DLD1 (cell line): ENCODE data around the gene KCTD15.

Experiments used
- in situ Hi-C: cut with HindIII; loops from 2 replicates; pipeline ENCODE4 v1.10.0; 2017; ENCODE audit warnings: low sequenced_read_pairs

KCTD15 gene

GRCh38 chr19:33795370-33796163 is 1.1 kb upstream of the KCTD15 start:
- in situ Hi-C loops = no loop called here

DNA sequence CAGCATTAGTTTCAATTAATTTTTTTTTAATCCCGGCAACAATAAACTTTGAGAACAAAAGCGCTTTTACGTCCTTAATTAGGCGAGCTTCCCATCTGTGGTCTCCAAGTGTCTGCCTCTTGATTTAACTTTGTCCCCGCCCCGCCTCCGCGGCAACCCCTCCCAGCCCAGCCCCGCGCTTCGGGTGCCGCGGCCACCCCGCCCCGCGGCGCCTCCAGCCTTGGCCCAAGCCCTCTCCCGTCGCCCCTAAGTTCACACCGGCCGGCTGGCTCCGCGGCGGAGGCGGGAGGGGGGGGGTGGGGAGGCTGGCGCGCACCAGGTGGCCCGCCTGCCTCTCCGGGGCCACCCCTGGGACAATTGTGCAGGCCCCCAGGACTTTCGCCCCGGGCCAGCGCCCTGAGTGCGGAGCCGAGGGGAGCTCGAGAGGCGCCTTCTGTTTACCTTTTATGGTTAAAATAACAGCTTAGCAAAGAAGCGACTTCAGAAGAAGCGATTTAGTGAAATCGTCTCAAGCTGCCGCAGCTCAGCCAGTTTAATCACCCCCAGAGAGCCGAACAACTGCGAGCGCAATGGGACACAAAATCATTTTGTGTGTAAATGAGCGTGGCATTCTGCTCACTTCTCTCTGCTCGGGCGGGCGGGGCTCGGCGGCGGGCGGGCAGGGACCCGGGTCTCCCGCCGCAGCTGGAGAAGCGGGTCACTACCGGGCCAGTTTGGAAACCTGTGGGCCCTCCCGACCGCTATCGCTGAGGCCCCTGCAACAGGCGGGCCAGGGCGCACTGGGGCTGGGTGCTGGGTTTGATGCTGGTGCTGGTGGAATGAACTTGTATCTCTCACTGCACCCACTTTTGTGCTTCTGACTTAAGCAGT is 1.4 kb downstream of the KCTD15 start:
- in situ Hi-C loops = no loop called here

DNA sequence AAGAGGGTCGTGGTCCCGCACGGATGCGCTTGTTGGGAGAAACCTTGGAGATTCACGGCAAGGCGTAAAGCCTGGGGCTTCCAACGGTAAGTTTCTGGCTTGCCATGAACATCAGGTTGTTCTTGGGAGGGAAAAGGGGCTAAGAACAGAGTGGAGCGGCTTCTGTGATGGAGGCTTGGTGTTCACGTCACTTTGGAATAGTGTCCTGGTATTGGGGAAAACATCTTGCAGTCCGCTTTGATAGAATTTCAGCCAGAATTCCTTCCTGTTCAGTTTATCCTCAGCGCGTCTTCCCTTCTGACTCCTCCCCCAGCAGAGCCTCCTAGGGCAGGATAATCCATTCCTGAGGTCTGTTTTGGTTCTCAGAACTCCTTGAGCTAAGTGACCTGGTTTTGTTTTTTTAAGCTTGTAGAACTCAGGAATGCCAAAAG is 2.0 kb downstream of the KCTD15 start:
- in situ Hi-C loops = no loop called here

- in situ Hi-C loops = no loop called here
Measured at GRCh38 chr19:33799476-33799875, 2.8 kb downstream of the KCTD15 start.

GRCh38 chr19:33800012-33800680 is 3.5 kb downstream of the KCTD15 start:
- in situ Hi-C loops = no loop called here

DNA sequence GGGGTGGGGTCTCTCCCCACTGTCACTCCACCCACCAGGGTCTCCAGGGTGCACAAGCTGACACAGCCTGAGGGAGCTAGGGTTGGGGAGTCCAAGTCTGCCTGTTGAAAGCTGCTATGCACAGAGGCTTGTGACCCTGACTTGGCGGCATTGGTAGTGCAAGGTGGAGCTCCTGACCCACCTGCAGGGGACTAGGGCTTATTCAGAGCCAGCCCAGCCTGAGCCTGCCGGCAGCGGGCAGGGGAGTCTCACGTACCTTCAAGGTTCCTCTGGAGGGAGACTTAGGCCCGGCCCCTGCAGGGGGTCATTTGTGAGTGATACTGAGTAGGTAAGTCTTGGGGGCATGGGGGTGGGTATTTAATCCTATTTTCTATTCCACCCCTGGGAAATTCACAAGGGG is 4.7 kb downstream of the KCTD15 start:
- in situ Hi-C loops = no loop called here

GRCh38 chr19:33802001-33802400 is 5.3 kb downstream of the KCTD15 start:
- in situ Hi-C loops = no loop called here

- in situ Hi-C loops = no loop called here
Measured at GRCh38 chr19:33802801-33803200, 6.1 kb downstream of the KCTD15 start.

GRCh38 chr19:33803383-33803782 is 6.7 kb downstream of the KCTD15 start:
- in situ Hi-C loops = no loop called here

DNA sequence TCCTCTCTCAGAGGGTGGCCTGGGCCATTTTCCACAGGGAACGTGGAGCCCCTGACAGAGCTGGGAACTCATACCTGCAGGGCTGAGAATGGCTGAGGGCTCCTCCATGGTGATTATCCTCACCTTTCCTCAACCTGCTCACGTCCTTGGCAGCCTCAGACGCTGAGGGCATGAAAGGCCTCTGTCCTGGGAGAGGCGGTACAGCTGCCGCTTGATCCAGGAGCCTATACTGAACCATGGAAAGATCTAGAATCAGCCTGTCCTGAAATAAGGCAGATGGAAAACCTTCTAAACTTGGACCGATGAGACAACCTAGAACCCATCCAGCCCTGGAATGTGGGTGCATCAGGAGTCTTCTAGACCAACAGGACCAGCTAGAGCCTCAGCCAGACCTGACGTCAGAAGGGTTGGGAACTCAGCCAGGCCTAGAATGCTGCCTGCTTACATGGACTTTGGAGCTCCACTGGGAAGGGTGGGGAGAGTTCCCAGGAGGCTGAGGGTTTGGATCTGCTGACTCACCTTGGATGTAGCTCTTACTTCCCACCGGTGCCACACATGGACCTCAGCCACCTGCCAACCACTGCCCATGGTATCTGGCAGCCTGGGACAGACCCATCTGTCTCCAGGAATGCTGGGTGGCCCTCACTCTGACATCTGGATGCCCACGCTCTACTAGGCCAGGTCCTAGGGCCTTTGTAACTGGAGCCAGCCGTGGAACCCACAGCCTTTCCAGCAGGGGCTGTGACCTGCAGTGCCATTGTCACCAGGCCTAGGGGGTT is 7.5 kb downstream of the KCTD15 start:
- in situ Hi-C loops = no loop called here

- in situ Hi-C loops = no loop called here
Measured at GRCh38 chr19:33805313-33805712, 8.6 kb downstream of the KCTD15 start.

DNA sequence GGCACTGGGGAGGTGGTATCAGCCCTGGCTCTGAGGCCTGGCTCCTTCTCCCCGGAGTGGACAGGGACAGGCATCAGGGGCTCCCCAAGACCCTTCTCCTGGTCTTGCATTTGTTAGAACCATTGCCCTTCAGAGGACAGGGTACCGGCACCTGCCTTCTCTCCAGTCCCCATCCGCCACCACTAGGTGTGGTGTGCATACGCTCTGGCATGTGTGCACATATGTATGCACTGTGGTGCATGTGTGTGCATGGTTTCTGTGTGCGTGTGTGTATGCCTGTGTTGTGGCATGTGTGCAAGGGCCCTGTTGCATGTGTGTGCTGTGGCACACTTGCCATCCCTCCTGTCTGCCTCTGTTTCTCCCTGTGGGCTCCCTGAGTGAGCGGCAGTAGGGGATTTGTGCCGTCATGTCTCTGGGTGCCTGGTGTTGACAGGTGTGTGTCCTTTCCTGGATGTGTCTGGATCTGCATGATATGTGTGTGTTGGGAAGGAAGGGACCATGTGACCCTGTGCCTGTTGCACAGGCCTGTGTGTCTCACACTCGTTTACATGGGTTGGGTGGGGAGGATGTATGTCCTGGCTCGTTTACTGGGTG is 9.3 kb downstream of the KCTD15 start:
- in situ Hi-C loops = no loop called here

- in situ Hi-C loops = no loop called here
Measured at GRCh38 chr19:33806434-33806881, 9.8 kb downstream of the KCTD15 start.

DNA sequence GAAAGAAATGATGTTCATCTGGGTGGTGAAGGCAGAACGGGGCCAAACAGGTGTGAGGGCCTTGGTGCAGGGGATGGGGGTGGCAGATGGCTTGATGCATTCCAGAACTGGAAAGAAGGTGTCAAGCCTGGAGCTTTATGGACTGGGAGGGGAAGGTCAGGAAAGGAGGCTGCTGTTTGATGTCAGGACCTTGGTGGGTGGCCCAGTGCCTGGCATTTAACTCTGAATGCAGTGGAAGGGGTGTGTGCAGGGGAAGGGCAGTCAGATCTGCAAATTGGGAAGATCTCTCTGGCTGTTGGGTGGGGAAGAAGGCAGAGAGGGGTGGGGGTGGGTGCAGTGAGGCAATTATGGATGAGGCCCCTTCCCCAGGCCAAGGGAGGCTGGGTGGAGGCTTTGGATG is 11.7 kb downstream of the KCTD15 start:
- in situ Hi-C loops = no loop called here

DNA sequence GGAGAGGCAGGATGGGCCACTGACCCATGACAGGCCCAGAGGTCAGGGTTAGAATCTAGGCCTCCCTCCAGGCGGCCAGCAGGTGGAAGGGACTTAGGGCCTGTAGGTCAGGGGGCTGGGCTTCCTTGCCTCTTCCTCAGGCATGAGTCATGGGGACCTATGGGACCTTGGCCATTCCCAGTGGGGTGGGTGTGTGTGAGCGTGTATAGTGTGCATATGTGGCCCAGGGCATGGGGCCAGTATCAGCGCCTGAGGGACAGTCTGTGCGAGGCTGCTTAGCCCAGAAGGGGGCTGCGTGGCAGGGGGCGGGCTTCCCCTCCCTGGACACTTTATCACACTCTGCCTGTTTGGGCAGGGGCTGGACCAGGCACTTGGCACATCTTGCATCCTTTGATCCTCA is 13.3 kb downstream of the KCTD15 start:
- in situ Hi-C loops = no loop called here

DNA sequence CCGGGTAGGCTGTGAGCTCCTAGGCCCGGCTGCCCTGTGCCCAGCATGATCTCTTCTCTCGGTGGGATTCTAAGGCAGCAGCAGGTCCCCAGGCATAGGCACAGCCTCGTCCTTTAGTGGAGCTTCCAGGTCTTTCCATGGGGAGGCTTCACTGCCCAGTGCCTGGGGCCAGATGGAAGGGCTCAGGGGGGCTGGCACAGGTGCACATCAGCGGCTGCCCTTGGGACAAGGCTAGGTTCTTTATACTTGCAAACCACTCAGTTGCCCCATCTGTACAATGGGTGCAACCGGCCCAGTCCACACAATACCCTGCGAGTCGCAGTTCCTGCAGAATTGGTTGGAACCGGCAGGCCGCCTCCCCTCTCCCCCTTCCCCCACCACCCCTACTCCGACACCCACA is 14.2 kb downstream of the KCTD15 start:
- in situ Hi-C loops = no loop called here

- in situ Hi-C loops = no loop called here
Measured at GRCh38 chr19:33811246-33811645, 14.6 kb downstream of the KCTD15 start.

DNA sequence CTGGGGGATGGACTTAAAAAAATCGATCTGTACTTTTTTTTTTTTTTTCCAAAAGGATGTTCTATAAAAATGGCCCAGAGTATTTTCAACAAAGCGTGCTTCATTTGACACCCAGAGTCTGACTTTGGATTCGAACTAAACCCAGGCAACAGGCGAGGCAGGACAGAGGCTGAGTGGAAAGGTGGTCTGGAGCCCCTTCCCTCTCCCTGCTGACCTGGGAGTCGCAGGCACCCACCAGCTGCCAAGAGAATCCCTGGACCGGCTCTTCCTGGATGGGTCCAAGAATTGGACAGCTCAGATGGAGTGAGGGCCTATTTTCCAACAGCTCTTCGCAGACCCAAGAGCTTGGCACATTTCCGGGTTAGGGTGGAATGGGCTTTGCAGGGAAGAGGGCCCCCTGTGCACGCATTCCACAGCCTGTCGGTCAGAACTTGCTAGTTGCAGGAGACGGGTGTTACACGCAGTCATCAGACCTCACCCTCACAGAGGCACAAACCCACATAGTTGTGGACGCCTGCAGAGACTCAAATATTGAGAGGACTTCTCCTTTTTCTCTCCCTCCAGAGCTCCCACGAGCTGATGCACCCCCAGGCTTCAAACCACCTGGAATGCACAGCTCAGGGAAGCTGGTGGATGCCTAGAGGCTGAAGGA is 15.2 kb downstream of the KCTD15 start:
- in situ Hi-C loops = no loop called here

DNA sequence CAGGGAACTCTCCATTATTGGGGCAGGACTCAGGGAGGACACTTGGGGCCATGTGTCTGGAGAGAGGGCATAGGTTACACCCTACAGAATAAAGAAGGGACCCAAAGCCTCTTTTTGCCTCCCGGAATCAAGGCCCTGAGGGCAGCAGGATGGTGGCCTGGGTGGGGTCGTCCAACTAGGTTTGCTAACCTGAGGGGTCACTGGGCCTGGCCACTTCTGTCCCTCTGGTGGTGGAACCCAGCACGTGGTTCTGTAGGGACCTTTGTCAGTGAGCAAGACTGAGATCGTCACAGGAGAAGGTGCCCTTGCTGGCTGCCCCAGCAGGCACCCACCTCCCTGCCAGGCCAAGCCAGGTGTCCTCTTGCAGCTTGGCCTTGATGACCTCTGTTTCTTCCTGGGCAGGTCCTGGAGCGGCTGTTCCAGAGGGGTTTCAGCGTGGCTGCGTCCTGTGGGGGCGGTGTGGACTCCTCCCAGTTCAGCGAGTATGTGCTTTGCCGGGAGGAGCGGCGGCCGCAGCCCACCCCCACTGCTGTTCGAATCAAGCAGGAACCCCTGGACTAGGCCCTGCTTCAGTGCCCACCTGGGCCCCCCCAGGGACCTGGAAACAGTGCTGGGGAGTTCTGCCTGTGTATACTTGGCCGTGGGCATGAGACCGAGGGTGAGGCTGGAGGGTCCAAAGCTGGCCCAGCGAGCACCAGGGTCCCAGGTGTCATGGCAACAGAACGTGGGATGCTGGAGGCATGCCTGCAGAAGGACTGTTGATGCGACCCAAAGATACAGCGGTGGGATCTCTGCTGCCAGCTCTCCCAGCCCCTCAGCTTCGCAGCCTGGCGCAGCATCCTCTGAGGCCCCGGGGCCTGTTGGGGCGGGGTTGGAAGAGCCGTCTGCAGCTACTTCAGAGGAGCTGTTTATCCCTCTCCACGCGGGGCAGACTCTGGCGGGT is 16.0 kb downstream of the KCTD15 start:
- in situ Hi-C loops = no loop called here
